Suppressor macrophage (primary cell): ENCODE data around the gene FECH.
"Not testable (repeated sequence)": the region's sequence is repeated elsewhere in the genome, so short reads cannot be mapped to it uniquely, and the experiment has no call there.

ENCODE experiments used
- DNase-seq, 4 experiments: peaks; one replicate each; pipeline ENCODE4 v3.0.0-alpha.2; 2020 to 2022

The FECH gene

DNA sequence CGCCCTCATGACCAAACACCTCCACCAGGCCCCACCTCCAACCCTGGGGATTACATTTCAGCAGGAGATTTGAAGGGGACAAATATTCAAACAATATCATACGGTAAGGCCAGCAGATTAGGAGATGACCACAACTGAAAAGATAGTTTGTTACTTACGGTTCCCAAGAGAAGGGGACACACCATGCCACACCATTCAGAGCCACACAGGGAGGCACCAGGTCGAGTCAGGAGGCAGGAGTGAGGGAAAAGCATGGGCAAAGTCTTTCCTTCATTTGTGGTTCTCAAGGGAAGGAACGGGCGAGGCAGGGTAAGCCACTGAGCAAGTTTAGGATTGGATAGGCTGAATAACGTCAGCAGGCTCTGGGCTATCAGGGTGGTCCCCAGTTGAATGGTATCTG, 57.4 kb downstream of the FECH start:
- no peak for DNase-seq

DNA sequence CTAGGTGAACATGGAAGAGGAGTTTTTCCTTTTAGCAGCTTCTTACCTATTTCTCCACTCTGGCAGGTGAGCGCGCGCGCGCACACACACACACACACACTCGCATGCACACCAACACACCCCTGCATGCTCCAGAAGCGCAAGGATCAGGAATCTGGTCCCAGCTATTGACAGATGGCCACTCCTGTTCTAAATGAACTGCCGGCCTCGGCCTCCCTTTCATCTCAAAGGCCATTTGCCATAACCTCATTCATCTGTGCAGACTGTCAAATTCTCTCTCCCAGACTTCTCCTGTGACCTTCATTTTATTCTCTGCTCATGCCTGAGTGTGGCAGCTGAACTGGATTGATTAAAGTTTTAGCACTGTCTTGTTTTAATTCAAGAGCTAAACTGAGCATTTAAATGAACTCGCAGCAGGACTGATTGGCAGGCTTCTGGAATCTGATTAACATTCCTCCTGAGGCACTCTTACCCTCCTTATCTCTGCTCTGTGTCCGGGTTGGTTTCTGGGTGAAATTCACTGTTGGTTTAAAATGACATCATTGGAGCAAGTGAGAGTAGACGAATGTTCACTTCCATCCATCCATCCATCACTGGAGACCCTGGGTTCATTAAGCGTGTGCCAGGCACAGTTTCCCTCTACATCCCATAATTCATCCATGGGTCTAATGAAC, 58.8 kb downstream of the FECH start:
- no peak for DNase-seq

DNA sequence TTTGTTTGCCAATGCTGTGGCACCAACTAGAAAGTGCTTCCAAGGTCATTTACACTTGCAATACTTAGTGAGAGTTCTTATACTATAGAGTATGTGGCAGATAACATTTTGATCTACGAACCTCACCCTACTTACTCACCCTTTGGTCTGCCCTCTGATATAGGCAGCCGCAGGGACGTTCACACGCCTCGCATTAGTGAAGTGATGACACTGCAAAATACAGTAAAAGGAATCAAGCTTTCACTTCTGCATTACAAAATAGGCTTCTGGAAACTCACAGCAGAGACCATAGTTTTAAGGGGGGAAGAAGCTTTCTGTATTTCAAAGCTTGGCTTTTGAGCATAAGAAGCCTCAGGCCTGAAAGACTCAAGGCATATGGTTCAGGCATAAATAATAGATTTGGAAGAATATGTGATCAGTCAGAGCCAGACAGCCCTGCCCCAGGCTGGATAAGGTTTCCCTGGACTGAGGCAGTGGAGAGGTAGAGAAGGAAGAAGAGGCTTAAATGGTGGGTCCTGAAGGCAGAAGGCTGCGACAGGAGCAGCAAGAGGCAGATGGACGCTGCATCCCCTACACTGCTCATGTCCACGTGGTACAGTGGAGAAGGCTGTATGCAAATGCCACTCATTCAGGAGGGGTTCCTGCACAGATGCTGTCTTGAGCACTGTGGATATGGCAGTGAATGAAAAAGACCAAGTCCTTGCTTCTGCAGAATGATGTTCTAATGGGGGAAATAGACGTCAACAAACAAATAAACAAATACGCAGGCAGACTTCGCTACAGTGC, 63.1 kb downstream of the FECH start:
- DNase-seq = peak; percentile 78 to 93 (median 88)

DNA sequence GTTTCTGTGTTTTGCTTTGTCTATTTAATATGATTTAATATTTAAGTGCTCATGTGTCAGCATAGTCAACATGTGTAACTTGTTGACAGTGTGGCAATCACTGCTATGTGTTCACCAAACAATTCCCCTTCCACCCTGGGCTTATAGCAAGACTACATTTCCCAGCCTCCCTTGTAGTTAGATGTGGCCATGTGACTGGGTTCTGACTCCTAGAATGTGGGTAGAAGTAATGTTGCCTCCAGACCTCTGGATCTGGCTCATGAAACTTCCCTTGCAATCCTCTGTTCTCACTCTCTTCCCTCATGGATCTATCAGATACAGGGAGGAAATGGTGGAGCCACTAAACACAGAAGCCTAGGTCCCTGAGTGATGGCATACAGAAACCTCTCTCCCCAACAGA, 64.2 kb downstream of the FECH start:
- not testable (repeated sequence) for DNase-seq

DNA sequence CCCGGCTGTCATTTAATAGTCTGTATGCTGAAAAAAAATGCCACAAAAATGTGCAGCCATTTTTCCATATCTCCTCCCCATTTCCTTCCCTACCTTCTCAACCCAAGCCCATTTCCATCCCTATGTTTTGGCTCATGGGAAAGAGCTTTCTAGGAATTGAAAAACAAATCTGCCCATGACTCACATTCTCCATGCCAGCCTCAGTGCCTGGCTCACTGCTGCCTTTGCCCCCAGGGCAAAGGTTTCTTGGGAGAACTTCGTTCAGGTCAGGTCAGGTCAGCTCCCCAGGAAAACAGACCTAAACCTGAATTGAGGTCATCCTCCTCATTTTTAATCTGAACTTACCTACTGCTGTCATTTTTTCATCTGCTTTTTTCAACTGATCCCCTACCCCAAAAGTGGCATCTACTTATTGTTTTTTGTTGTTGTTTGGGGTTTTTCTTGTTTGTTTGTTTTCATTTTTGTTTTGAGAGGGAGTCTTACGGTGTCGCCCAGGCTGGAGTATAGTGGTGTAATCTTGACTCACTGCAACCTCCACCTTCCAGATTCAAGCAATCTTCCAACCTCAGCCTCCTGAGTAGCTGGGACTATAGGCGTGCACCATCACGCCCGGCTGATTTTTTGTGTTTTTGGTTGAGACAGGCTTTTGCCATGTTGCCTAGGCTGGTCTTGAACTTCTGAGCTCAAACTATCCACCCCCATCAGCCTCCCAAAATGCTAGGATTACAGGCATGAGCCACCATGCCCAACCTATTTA, 66.7 kb downstream of the FECH start:
- no peak for DNase-seq

DNA sequence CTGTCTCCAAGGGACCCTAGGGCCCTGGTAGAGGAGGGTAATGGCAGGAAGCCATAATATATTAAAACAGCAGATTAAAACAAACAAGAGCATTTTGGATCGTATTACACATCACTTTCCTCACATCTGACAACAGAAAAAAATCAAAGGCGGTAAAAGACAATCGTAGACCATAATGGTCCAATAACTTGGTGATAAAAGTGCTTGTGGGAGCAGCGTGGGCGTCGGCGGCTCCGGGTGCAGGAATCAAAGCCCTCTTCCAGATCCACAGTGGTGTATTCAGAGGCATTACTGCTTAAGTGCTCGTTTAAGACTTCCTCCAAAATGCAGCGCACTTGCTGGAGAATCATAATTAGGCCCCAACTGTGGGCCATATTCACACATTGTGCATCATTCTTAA, 68.0 kb downstream of the FECH start:
- DNase-seq = no peak

DNA sequence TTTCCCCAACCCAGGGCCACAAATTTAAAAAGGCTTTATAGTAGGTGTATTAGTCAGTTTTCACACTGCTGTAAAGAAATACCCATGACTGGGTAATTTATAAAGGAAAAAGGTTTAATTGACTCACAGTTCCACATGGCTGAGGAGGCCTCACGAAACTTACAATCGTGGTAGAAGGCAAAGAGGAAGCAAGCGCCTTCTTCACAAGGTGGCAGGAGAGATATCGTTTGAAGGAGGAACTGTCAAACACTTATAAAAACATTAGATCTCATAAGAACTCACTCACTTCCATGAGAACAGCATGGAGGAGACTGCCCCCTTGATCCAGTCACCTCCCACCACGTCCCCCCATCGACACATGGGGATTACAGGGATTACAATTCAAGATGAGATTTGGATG, 70.4 kb downstream of the FECH start:
- no peak for DNase-seq

DNA sequence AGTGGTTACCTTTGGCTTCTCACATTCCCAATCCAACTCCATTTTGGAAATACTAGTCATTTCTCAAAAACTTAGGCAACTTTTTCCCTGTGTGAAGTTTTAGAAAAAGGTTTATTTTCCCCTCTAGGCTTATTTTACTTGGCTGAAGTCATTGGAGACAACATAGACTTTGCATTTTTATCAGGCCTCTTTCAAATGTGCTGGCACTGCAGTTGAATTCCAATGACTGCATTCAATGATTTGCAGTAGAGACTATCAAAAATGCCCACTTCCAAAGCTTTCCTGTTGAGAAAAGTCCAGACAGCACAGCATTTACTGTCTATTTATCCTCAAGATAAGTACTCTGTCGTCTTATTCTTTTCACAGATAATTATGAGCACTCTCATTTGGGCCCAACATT, 81.3 kb downstream of the FECH start:
- no peak for DNase-seq

DNA sequence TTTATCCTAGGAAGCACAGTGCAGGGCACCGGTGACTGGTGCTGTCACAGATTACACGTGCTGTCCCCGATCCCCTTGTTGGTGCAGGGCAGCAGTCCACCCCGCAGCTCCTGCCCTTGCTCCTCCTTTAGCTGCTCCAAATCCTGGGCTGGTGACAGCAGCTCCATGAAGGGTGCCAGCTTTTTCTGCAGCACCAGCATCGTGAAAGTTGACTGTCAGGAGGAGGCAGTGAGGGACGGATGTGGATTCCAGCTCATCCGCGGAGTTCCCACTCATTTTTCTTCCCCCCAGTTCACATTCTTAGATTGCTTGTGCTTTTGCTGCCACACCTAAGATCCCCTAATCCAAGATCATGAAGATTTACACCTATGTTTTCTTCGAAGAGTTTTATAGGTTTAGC, 83.9 kb downstream of the FECH start:
- DNase-seq = no peak

DNA sequence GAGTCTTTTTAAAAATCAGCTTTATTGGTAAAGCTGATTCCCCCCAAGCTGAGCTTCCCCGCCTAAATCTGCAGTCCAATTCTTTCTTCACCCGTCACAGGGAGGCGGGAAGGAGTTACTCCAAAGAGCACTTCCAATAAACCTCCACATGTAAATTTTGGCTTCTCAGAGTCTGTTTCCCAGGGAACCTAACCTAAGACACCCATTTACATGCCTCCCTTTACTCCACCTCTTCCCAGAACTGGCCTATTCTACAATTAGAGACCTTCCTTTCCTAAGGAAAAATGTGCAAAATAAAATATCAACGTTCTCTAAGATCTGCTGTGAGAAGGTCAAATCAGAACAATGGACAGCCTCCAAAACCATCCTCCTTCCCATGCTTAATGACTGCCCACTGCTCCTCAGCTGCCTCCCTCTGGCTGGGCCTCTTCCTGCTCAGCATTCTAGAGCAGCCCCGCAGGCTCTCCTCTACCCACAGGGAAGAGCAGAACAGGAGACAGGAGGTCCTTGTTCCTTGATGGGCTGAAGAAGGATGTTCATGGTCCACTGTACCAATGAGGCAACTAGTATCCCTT, 87.7 kb downstream of the FECH start:
- no peak for DNase-seq
